HG03064 (cell line): Measurements from ENCODE around the gene PAK5.

Experiments
- ATAC-seq: cut with Tn5 transposase; IDR thresholded peaks from one replicate; pipeline ENCODE4 v1.9.1; 2021; ENCODE audit warnings: low read depth; ENCODE audit not compliant: unreplicated experiment

PAK5 gene

DNA sequence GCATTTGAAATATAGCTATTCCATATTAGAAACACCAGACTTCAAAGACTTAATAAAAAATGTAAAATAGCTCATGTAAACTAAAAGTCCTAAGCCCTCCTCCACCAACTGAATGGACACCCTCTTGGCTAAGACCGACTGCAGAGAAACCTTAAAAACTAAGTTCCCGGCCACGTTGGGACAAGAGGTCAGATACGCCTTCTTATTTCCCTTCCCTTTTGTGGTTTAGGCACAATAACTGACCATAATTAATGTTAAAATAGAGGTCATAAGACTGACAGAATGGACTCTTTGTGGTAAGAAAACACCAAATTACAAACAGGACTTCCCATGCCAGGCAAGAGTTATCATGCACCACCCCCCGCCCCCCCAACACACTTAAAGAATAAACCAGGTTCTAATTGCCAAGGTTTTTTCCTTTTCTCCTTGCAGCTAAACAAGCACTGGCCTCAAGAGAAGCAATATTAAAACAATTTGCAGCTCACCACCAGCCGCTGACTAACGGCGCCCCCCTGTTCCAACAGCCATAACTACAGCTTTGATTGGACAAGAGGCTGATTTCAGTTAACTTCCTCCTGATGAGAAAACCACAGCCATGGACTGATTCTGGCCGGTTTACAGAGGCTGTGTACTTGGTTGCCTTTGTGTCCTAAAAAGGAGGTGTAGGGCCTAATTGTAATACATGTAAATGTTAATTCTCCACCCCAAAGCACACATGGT is 335.2 kb downstream of the PAK5 start:
- no peak for ATAC-seq

DNA sequence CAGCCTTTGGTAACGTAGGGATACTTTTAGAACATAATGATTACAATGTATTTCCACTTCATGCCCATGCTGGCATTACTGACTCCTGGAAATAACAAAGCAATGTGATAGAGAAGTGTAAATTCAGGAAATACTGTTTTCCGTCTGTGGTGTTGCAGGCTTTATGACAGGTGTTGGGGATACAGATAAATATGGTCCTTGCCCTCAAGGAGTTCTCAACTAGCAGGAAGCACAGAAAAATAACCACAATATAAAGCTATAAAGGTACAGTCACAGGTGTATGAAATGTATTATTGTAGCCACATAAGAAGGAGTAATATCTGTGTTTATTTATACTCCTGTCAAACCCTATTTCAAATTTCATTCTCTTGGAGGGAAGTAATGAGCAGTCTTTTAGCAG is 337.4 kb downstream of the PAK5 start:
- no peak for ATAC-seq

GRCh38 chr20:9500121-9500520 is 338.8 kb downstream of the PAK5 start:
- ATAC-seq, result no peak

DNA sequence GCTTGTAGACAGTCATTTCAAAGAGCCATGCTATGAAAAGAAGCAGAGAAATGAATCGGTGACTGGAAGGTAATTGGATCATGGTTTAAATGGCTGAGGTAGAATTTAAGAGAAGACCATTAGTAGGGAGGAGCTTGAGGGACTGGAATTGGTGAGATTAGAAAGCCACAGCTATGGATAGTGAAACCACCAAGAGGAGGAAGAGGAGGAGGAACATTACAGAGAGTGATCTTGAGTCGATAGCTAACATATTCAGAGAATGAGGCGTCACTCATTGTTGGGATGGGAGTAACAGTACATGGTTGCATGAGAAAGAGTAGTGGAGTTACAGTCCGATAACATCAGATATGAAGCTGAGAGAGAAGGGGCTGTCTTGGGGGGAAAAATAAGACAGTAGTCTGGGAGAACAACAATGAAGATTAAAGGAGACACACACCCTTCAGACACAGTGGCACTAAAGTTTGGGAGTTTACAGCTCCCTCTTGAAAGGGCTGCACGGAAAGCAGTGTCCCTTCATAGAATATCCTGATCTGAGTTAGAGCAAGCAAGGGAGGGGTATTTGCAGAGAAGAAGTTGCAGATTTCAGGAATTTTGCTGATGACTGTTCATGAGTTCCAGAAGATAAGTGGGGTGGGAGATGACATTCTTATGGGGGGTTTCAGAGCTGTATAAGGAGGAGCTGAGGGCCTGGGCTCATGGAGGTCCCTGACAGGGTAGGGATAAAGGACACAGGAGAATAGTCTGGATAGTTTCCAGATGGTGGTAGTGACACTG is 339.6 kb downstream of the PAK5 start:
- no peak for ATAC-seq

- ATAC-seq, result no peak
Measured at GRCh38 chr20:9498322-9498721, 340.6 kb downstream of the PAK5 start.

- no peak for ATAC-seq
Measured at GRCh38 chr20:9496155-9496554, 342.7 kb downstream of the PAK5 start.

DNA sequence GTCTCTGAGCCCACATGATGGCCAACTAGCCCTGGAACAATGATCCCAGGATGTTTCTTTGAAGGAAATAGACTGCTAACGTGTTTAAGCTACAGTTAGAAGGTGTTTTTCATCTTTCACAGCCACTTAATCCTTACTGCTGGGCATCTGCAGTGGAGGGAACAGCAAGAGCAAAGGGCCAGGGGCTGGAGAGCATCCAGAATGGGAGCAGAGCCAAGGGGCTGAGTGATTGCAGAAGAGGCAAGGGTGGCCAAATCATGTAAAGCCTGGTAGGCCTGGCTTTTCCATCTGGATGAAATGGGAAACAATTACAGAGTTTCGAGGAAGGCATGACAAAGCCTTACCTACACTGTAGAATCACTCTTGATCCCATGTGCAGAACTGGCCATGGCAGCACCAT is 343.2 kb downstream of the PAK5 start:
- ATAC-seq, result no peak

- no peak for ATAC-seq
Measured at GRCh38 chr20:9493803-9494202, 345.1 kb downstream of the PAK5 start.

DNA sequence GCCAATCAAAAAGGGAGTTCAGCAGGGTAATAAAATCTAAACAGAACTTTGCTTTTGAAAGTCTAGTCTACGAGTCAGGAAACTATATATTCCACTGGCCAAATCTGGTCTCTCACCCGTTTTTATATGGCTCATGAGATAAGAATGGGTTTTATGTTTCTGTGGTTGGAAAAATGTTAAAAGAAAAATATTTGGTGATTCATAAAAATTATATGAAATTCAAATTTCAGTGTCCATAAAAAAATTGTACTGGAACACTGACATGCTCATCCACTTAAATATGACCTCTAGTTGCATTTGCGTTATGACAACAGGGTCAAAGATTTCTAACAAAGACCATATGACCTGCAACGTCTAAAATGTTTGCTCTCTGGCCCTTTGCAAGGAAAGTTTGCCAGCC is 346.8 kb downstream of the PAK5 start:
- no peak for ATAC-seq

DNA sequence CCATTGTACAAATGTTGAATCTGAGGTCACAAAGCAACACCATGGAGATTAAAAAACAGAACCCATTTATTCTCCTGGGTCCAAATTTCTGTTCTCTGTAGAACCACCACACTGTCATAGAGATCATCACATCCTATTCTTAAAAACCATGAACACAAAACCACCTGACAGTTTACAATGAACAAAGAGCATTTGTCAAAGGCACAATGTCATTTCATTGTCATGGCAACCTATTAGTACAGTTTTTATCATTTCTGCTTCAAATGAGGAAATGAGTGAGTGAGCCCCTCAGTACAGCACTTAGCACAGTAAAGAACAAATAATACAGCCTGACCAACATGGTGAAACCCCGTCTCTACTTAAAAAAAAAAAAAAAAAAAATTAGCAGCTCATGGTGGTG is 347.6 kb downstream of the PAK5 start:
- ATAC-seq, result no peak

GRCh38 chr20:9490631-9491030 is 348.2 kb downstream of the PAK5 start:
- no peak for ATAC-seq

DNA sequence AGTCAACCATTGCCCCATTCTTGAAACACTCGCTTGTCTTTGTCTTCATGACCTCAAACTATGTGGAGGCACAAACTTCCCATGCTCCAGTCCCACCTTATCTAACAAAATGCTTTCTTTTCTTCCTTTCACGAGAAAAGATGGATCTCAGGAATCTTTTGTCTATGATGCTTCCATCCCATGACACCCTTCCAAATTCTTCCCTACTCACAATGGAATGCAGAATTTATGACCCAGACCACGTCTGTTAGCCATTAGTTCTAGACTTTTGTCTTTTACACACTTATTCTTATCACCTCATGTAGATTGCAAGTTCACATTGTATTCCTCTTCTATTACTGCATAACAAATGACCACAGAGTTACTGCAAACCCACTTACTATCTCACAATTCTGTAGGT is 348.7 kb downstream of the PAK5 start:
- no peak for ATAC-seq

- no peak for ATAC-seq
Measured at GRCh38 chr20:9488063-9488462, 350.8 kb downstream of the PAK5 start.
